Kidney epithelial cell (primary cell): ENCODE measurements around the gene TMEM86B. TPM values are rescaled to one million over a fixed set of nuclear protein-coding genes. Genes with fewer than 3 reads are reported as not detected.

Source experiments
- DNase-seq: peaks from one replicate; pipeline ENCODE4 v3.0.0-alpha.2; 2010; ENCODE audit warnings: low read depth
- H3K27me3 ChIP-seq: 2 replicates; pipeline ENCODE4 v1.6.0; 2011; ENCODE audit warnings: low read length; ENCODE audit not compliant: control insufficient read depth, insufficient read depth
- H3K36me3 ChIP-seq: 2 replicates; pipeline ENCODE4 v1.5.1; 2011; ENCODE audit warnings: low read length; ENCODE audit not compliant: control insufficient read depth, insufficient read depth
- H3K4me3 ChIP-seq: 2 replicates; pipeline ENCODE4 v1.5.1; 2011; ENCODE audit warnings: low read depth, mild to moderate bottlenecking, control low read depth, low read length
- total RNA-seq: library from RNA; depleted of rRNA; stranded (reverse); fragments of >200 nt; gene quantifications from 2 replicates; pipeline ENCODE4 v1.2.3, GENCODE V29; 2015
- TF ChIP-seq, protein P1 (sequence below): IDR thresholded peaks from 2 replicates; pipeline ENCODE4 v1.5.1; 2011; ENCODE audit warnings: mild to moderate bottlenecking, moderate library complexity, low read length, control low read depth, inconsistent platforms; ENCODE audit not compliant: insufficient read depth, poor library complexity, severe bottlenecking

The TMEM86B gene
- total RNA-seq, 1 donor from 2014 or later: 2.3 TPM

DNA sequence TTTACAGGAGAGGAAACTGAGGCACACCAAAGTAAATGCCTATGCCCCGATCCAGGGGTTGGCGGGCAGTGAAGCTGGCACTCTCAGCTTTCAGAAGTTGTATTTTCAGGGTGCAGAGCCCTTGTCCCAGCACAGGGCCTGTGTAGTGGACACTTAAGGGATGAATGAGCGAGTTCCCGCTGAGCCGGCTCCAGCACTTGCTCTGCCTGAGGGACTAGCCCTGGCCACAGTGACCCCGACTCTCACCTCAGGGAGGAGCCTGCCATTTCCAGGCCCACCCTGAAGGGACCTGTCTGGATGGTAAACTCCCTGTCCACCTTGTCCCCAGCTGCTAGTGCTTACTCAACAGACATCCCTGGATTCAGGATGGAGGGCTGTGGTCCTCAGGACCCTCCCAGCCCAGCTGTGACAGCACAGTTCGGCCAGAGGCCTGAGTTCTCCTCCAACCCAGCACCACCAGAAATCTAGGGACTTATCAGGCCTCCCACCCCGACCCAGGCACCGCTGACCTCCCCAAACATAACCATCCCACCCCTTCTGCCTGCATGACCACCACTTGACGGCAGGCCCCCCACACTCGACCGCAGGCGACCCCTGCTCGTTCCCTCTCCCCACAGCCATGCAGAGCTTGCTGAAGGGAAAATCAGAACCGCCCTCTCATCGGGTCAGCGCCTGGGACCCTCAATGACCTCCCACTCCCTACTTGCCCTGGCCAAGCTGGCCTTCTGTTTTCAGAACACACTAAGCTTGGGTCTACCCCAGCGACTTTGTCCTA, 21.9 kb upstream of the TMEM86B start:
- TF ChIP-seq, protein P1, sequence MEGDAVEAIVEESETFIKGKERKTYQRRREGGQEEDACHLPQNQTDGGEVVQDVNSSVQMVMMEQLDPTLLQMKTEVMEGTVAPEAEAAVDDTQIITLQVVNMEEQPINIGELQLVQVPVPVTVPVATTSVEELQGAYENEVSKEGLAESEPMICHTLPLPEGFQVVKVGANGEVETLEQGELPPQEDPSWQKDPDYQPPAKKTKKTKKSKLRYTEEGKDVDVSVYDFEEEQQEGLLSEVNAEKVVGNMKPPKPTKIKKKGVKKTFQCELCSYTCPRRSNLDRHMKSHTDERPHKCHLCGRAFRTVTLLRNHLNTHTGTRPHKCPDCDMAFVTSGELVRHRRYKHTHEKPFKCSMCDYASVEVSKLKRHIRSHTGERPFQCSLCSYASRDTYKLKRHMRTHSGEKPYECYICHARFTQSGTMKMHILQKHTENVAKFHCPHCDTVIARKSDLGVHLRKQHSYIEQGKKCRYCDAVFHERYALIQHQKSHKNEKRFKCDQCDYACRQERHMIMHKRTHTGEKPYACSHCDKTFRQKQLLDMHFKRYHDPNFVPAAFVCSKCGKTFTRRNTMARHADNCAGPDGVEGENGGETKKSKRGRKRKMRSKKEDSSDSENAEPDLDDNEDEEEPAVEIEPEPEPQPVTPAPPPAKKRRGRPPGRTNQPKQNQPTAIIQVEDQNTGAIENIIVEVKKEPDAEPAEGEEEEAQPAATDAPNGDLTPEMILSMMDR: no peak
- Histone ChIP-seq H3K27me3 (no peaks in the 10 kb centered on the region), H3K36me3 (no peaks in the 10 kb centered on the region), H3K4me3 (no peak overlapping the region)
- DNase-seq: no peak

DNA sequence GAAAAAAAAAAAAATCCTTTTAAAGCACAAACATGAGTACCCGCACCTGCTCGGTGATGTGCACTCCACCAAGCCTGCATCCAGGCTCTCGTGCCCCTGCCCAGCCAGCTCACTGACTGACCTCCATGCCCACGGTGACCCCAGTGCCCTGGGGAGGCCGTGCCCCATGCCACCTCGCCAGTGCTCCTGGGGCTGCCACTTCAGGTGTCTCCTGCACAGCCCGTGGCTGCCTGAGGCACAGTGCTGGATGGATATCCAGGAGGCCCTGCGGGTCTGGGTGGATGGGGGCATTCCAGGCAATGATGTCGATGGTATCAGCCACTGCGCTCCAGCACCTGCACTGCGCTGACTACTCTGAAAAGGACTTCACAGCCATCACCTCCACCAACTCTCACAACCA, 21.3 kb upstream of the TMEM86B start:
- no peak for DNase-seq
- no peak overlapping the region for H3K4me3 ChIP-seq
- TF ChIP-seq, protein P1: no peak
- no peaks in the 10 kb centered on the region for H3K27me3 ChIP-seq
- no peaks in the 10 kb centered on the region for H3K36me3 ChIP-seq

DNA sequence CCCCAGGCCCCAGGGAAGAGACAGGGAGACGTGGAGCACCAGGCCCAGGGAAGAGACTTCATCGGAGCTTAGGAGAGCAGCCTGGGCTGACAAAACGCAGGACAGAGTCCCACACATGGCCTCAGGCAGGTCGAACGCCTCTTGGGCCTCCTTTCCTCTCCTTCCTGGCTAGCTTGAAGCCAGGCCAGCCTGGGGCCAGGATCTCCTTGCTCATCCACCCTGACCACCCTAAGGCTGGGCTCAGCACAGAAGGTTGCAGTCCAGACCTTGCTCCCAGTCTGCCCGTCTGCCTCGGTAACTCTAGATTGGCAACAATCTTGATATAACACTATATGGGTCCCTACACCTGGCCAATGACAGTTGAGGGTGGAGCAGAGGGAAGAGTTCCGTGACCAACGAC, 20.1 kb upstream of the TMEM86B start:
- TF ChIP-seq, protein P1: no peak
- no peak overlapping the region for H3K4me3 ChIP-seq
- no peak for DNase-seq
- no peaks in the 10 kb centered on the region for H3K27me3 ChIP-seq
- H3K36me3 ChIP-seq: no peaks in the 10 kb centered on the region

DNA sequence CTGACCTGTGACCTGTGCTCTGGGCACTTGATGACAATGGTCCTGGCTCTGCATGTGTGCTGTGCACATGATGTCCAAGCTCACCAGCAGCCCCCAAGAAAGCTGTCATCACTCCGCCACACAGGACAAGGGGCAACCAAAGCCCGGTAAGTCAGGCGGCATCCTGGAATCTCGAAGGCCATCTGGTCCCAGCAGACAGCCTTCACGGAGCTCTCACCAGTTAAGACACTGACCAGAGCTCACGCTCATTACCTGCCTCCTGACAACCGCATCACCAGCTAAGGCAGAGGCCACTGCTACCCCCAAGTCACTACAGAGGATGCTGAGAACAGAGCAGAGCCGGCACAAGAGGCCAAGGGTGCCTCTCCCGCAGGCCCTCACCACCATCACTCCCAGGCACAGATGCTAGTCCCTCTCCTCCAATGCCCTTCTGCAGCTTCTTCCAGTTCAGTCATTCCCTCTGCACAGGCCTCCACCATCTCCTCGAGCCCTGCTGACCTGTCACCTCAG, 19.7 kb upstream of the TMEM86B start:
- no peaks in the 10 kb centered on the region for H3K27me3 ChIP-seq
- TF ChIP-seq, protein P1: no peak
- no peak overlapping the region for H3K4me3 ChIP-seq
- no peak for DNase-seq
- no peaks in the 10 kb centered on the region for H3K36me3 ChIP-seq

DNA sequence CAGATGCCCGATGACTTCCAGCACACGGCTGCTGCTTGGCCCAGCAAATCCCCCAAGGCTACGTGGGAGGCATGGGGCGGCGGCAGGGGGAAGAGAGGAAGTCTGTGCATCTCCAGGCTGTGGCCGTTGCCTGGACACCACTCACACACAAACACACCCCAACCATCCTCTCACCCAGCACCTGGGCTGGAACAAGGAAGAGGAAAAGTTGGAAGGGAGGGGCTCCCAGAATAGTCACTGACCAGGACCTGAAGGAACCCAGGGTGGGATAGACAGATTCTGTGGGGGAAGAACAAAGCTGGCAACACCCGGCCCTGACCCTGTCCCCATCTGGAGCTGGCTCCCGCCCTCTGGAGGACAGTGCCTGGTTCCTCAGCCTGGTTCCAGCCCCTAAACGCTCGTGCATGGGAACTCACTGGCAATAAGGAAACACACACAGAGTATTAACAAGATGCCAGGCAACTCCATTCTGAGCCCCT, 19.1 kb upstream of the TMEM86B start:
- peaks cover 1% of the 10 kb centered on the region for H3K36me3 ChIP-seq
- H3K4me3 ChIP-seq: no peak overlapping the region
- H3K27me3 ChIP-seq: no peaks in the 10 kb centered on the region
- TF ChIP-seq, protein P1: no peak
- peak; percentile 42 for DNase-seq
